GM12878 (cell line): ENCODE data around the gene KIRREL3.

Source experiments
- CTCF ChIP-seq, 3 experiments: IDR thresholded peaks in 2 of 3; conservative IDR thresholded peaks in 1 of 3; 2 replicates each; pipeline ENCODE4 v1.5.1; 2011; ENCODE audit warnings: low read depth in 3 of 3, low read length in 3 of 3, mild to moderate bottlenecking in 3 of 3, control low read depth in 2 of 3, moderate library complexity in 2 of 3, inconsistent platforms in 1 of 3, mixed read lengths in 1 of 3; ENCODE audit not compliant: control insufficient read depth in 2 of 3, insufficient read depth in 1 of 3; ENCODE audit errors: extremely low read depth in 1 of 3
- EP300 ChIP-seq, 2 experiments: fragments of 150-350 bp in 1 of 2; IDR thresholded peaks; 2 replicates each; pipeline ENCODE4 v1.6.1; 2011 to 2012; ENCODE audit warnings: low read depth in 2 of 2, low read length in 2 of 2, borderline replicate concordance in 1 of 2, improper control_type of control experiment in 1 of 2, inconsistent platforms in 1 of 2; ENCODE audit not compliant: control insufficient read depth in 1 of 2
- GABPA ChIP-seq: IDR thresholded peaks from 2 replicates; pipeline ENCODE4 v1.6.1; 2014; ENCODE audit warnings: antibody characterized with exemption, low read depth, mild to moderate bottlenecking, inconsistent platforms
- SMARCA5 ChIP-seq: fragments of 450-650 bp; IDR thresholded peaks from 2 replicates; pipeline ENCODE4 v1.6.1; 2017; ENCODE audit warnings: mild to moderate bottlenecking
- WRNIP1 ChIP-seq: IDR thresholded peaks from 2 replicates; pipeline ENCODE4 v1.6.1; 2011; ENCODE audit warnings: low read depth, low read length, improper control_type of control experiment, borderline replicate concordance

GRCh38 chr11:126431401-126432064 is 569.0 kb downstream of the KIRREL3 start:
- TF ChIP-seq CTCF (IDR thresholded peaks at IDR 0.05 in 2 of 3, conservative IDR thresholded peaks at IDR 0.05 in 1 of 3; ENCODE audit: control insufficient read depth in 2 of 3, extremely low read depth in 1 of 3, insufficient read depth in 1 of 3, low read depth in 3 of 3, low read length in 3 of 3) (no peak), WRNIP1 (no peak), GABPA (no peak), SMARCA5 (no peak), EP300 (IDR thresholded peaks at IDR 0.05; ENCODE audit: borderline replicate concordance in 1 of 2, control insufficient read depth in 1 of 2, low read depth in 2 of 2, low read length in 2 of 2) (no peak)
